Measurements from ENCODE around the gene TEX54. TPM values are rescaled to one million over a fixed set of nuclear protein-coding genes. Genes with fewer than 3 reads are reported as not detected.

TEX54 gene
- total and polyA plus RNA-seq, 2 of the 13 experiments (the other 11 are each of a cell fraction or from before 2014, with no cell fraction given), result not detected

GRCh38 chr11:62880803-62881578, 48.4 kb upstream of the TEX54 start, which contains the start of gene SLC3A2 (continued):
- TF ChIP-seq, protein P1, sequence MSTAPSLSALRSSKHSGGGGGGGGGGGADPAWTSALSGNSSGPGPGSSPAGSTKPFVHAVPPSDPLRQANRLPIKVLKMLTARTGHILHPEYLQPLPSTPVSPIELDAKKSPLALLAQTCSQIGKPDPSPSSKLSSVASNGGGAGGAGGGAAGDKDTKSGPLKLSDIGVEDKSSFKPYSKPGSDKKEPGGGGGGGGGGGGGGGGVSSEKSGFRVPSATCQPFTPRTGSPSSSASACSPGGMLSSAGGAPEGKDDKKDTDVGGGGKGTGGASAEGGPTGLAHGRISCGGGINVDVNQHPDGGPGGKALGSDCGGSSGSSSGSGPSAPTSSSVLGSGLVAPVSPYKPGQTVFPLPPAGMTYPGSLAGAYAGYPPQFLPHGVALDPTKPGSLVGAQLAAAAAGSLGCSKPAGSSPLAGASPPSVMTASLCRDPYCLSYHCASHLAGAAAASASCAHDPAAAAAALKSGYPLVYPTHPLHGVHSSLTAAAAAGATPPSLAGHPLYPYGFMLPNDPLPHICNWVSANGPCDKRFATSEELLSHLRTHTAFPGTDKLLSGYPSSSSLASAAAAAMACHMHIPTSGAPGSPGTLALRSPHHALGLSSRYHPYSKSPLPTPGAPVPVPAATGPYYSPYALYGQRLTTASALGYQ (CRISPR knock-in tag; IDR thresholded peaks at IDR 0.05), result peak; percentile 50; the same call in 1 of the 2 replicates
- TF ChIP-seq MBNL3 (CRISPR knock-in tag; conservative IDR thresholded peaks at IDR 0.05), result no peak
- 0 out of 2 replicates have a peak, but pooled peaks have one; percentile 46 for TF ChIP-seq BRCA1 (CRISPR knock-in tag; IDR thresholded peaks at IDR 0.05)
- no peak for TF ChIP-seq ZNF670 (CRISPR knock-in tag; IDR thresholded peaks at IDR 0.05; ENCODE audit: borderline replicate concordance)
- TF ChIP-seq CTCF (CRISPR knock-in tag; IDR thresholded peaks at IDR 0.05), result peak; percentile 94
- peak; percentile 35; the same call in 1 of the 2 replicates for TF ChIP-seq GATA4 (IDR thresholded peaks at IDR 0.05; ENCODE audit: borderline replicate concordance, low read depth)
- no peak for TF ChIP-seq ARID3A (IDR thresholded peaks at IDR 0.05; ENCODE audit: low read depth, low read length)
- TF ChIP-seq ZNF138 (CRISPR knock-in tag; IDR thresholded peaks at IDR 0.05; ENCODE audit: low read depth), result peak; percentile 50; the same call in 1 of the 2 replicates
- peak; percentile 85 for TF ChIP-seq ZNF781 (CRISPR knock-in tag; IDR thresholded peaks at IDR 0.05; ENCODE audit: borderline replicate concordance, not compliant biosample characterization)
- peak; percentile 70 for TF ChIP-seq ZFX (CRISPR knock-in tag; IDR thresholded peaks at IDR 0.05; ENCODE audit: low read depth)
- peak; percentile 54 for TF ChIP-seq TGIF2 (CRISPR knock-in tag; IDR thresholded peaks at IDR 0.05)
- peak; percentile 47; the same call in 1 of the 2 replicates for TF ChIP-seq SMAD3 (CRISPR knock-in tag; IDR thresholded peaks at IDR 0.05)
- 0 out of 2 replicates have a peak, but pooled peaks have one; percentile 20 for TF ChIP-seq ZNF441 (CRISPR knock-in tag; IDR thresholded peaks at IDR 0.05; ENCODE audit: borderline replicate concordance)
- TF ChIP-seq CHD4 (IDR thresholded peaks at IDR 0.05; ENCODE audit: borderline replicate concordance, low read length), result no peak
- no peak for TF ChIP-seq ZFP62 (CRISPR knock-in tag; IDR thresholded peaks at IDR 0.05)
- TF ChIP-seq, protein P2, sequence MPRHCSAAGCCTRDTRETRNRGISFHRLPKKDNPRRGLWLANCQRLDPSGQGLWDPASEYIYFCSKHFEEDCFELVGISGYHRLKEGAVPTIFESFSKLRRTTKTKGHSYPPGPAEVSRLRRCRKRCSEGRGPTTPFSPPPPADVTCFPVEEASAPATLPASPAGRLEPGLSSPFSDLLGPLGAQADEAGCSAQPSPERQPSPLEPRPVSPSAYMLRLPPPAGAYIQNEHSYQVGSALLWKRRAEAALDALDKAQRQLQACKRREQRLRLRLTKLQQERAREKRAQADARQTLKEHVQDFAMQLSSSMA (CRISPR knock-in tag; IDR thresholded peaks at IDR 0.05), result 0 out of 2 replicates have a peak, but pooled peaks have one; percentile 42
- no peak for TF ChIP-seq ZNF24 (IDR thresholded peaks at IDR 0.05)
- peak; percentile 68; the same call in 1 of the 2 replicates for TF ChIP-seq BRD4 (CRISPR knock-in tag; IDR thresholded peaks at IDR 0.05)
- TF ChIP-seq RAD51 (IDR thresholded peaks at IDR 0.05; ENCODE audit: borderline replicate concordance), result no peak
- no peak for TF ChIP-seq ZNF33A (CRISPR knock-in tag; IDR thresholded peaks at IDR 0.05; ENCODE audit: borderline replicate concordance)
- no peak for TF ChIP-seq JARID2 (CRISPR knock-in tag; IDR thresholded peaks at IDR 0.05; ENCODE audit: insufficient replicate concordance)
- TF ChIP-seq EED (CRISPR knock-in tag; IDR thresholded peaks at IDR 0.05), result peak; percentile 73; the same call in 1 of the 2 replicates
- no peak for TF ChIP-seq PAWR (CRISPR knock-in tag; IDR thresholded peaks at IDR 0.05; ENCODE audit: borderline replicate concordance)
